Muscle layer of duodenum (tissue), 2 donors: Measurements from ENCODE around the gene USP1.

ENCODE experiments used
- H3K27ac ChIP-seq: one replicate; pipeline ENCODE4 v1.7.0; 2013; ENCODE audit warnings: mild to moderate bottlenecking, low read length
- H3K27me3 ChIP-seq: one replicate; pipeline ENCODE4 v1.7.0; 2013; ENCODE audit warnings: low read depth, mild to moderate bottlenecking, control low read depth, low read length
- H3K36me3 ChIP-seq, 2 donors: one replicate each; pipeline ENCODE4 v1.7.0; 2013; ENCODE audit warnings: low read length in 2 of 2, control low read depth in 1 of 2, mild to moderate bottlenecking in 1 of 2; ENCODE audit not compliant: insufficient read depth in 2 of 2, control insufficient read depth in 1 of 2
- H3K4me1 ChIP-seq, 2 donors: one replicate each; pipeline ENCODE4 v1.7.0; 2013; ENCODE audit warnings: low read length in 2 of 2, mild to moderate bottlenecking in 2 of 2, control low read depth in 1 of 2, moderate library complexity in 1 of 2; ENCODE audit not compliant: insufficient read depth in 2 of 2, control insufficient read depth in 1 of 2
- H3K4me3 ChIP-seq, 2 donors: one replicate each; pipeline ENCODE4 v1.7.0; 2013; ENCODE audit warnings: low read length in 2 of 2, low read depth in 1 of 2, mild to moderate bottlenecking in 1 of 2
- H3K9me3 ChIP-seq, 2 donors: one replicate each; pipeline ENCODE4 v1.7.0; 2013; ENCODE audit warnings: low read length in 2 of 2, control low read depth in 1 of 2, mild to moderate bottlenecking in 1 of 2; ENCODE audit not compliant: control insufficient read depth in 1 of 2
- donor health status: healthy.

The USP1 gene

DNA sequence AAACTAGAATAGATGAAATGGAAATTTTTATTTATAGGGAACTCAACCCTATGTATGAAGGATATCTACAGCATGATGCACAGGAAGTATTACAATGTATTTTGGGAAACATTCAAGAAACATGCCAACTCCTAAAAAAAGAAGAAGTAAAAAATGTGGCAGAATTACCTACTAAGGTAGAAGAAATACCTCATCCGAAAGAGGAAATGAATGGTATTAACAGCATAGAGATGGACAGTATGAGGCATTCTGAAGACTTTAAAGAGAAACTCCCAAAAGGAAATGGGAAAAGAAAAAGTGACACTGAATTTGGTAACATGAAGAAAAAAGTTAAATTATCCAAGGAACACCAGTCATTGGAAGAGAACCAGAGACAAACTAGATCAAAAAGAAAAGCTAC, 7.9 kb downstream of the USP1 start:
- Histone ChIP-seq H3K9me3 (no peaks in the 10 kb centered on the region), H3K4me3 (no peak overlapping the region), H3K27ac (no peak overlapping the region), H3K4me1 (peaks cover 0 to 3% of the 10 kb centered on the region in 2 donors), H3K36me3 (peaks cover 36 to 43% of the 10 kb centered on the region in 2 donors), H3K27me3 (no peaks in the 10 kb centered on the region)

DNA sequence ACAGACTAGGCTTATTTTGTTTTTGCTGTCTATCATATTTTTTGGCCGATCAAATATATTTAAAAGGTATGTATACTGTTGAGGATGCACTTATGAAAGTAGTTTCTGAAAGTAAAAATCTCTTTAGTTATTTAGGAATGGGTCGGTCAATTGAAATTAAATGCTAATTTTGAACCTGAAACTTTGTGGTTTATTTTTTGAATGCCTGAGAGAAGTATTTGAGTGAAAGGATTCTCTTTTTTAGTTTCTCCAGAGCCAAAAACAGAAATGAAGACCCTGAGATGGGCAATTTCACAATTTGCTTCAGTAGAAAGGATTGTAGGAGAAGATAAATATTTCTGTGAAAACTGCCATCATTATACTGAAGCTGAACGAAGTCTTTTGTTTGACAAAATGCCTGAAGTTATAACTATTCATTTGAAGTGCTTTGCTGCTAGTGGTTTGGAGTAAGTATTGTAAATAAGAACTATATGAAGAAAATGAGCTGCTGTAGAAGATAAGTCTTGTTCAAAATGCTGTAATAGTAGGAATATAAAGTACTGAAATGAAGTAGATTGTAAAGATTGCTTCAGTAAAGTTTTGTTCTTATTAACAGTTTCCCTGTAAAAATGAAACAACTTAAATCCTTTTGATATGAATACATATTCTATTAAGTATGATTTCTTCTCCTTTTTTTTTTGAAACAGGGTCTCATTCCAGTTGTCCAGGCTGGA, 11.5 kb downstream of the USP1 start:
- Histone ChIP-seq H3K9me3 (no peaks in the 10 kb centered on the region), H3K4me3 (no peak overlapping the region), H3K36me3 (peaks cover 49 to 58% of the 10 kb centered on the region in 2 donors), H3K27ac (no peak overlapping the region), H3K27me3 (no peaks in the 10 kb centered on the region), H3K4me1 (no peaks in the 10 kb centered on the region)

DNA sequence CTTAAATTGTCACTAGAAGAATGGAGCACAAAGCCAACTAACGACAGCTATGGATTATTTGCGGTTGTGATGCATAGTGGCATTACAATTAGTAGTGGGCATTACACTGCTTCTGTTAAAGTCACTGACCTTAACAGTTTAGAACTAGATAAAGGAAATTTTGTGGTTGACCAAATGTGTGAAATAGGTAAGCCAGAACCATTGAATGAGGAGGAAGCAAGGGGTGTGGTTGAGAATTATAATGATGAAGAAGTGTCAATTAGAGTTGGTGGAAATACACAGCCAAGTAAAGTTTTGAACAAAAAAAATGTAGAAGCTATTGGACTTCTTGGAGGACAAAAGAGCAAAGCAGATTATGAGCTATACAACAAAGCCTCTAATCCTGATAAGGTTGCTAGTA, 13.5 kb downstream of the USP1 start:
- H3K27ac ChIP-seq, result no peak overlapping the region
- H3K4me3 ChIP-seq, result no peak overlapping the region
- H3K4me1 ChIP-seq, result no peaks in the 10 kb centered on the region
- no peaks in the 10 kb centered on the region for H3K27me3 ChIP-seq
- H3K36me3 ChIP-seq, result peaks cover 49 to 52% of the 10 kb centered on the region in 2 donors
- no peaks in the 10 kb centered on the region for H3K9me3 ChIP-seq

DNA sequence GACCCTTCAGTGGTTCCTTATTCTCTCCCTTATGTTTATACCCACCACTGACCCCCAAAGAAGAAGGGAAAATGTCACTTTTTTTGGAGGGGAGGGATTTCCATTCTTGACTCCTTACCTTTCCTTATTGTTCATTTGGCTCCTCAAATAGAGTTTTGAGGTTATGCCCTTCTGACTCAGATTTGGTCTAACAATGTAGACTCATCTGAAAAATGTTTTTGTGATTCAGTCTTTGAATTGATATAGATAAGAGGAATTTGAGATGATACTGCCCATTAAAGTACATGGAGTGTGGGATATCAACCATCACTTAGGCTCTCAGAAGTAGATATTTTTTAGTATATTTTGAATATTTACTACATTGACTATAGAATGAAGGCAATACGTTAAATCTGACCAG, 16.1 kb downstream of the USP1 start:
- H3K4me3 ChIP-seq, result no peak overlapping the region
- no peaks in the 10 kb centered on the region for H3K9me3 ChIP-seq
- no peaks in the 10 kb centered on the region for H3K27me3 ChIP-seq
- peaks cover 50 to 51% of the 10 kb centered on the region in 2 donors for H3K36me3 ChIP-seq
- no peaks in the 10 kb centered on the region for H3K4me1 ChIP-seq
- H3K27ac ChIP-seq, result no peak overlapping the region

DNA sequence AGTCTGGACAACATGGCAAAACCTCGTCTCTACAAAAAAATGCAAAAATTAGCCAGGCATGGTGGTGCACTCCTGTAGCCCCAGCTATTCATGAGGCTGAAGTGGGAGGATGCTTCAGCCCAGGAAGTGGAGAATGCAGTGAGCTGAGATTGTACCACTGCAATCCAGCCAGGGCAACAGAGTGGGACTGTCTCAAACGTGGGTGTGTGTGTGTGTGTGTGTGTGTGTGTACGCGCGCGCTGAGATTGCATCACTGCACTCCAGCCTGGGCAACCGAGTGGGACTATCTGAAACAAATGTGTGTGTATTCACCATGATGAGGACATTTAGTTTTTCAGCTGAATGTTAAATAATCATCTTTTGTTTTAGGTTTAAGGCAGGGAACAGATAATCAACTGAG, 21.1 kb downstream of the USP1 start:
- Histone ChIP-seq H3K36me3 (peaks cover 16 to 17% of the 10 kb centered on the region in 2 donors), H3K27ac (no peak overlapping the region)

DNA sequence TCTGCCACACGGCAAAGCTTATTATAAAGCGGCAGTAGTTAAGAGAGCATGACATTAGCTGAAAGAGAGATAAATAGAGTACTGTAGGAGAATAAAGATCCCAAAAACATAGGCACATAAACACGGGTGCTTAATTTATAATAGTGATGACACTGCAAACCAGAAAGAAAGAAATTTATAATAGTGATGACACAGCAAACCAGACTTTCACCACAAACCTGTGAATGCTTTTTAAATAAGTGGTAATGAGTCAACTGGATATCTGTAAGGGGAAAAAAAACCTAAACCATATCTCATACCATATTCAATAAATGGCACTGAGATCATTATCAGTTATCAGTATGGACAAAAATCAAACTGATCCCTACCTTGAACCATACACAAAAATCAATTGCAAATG, 25.5 kb downstream of the USP1 start:
- no peaks in the 10 kb centered on the region for H3K4me1 ChIP-seq
- no peak overlapping the region for H3K4me3 ChIP-seq
- no peaks in the 10 kb centered on the region for H3K9me3 ChIP-seq
- H3K27me3 ChIP-seq, result no peaks in the 10 kb centered on the region
- peaks cover 1 to 27% of the 10 kb centered on the region in 2 donors for H3K36me3 ChIP-seq
- H3K27ac ChIP-seq, result no peak overlapping the region

More for the DNA sequence above, 21.1 kb downstream of the USP1 start:
- Histone ChIP-seq H3K4me3 (no peak overlapping the region), H3K9me3 (no peaks in the 10 kb centered on the region), H3K4me1 (no peaks in the 10 kb centered on the region), H3K27me3 (no peaks in the 10 kb centered on the region)

DNA sequence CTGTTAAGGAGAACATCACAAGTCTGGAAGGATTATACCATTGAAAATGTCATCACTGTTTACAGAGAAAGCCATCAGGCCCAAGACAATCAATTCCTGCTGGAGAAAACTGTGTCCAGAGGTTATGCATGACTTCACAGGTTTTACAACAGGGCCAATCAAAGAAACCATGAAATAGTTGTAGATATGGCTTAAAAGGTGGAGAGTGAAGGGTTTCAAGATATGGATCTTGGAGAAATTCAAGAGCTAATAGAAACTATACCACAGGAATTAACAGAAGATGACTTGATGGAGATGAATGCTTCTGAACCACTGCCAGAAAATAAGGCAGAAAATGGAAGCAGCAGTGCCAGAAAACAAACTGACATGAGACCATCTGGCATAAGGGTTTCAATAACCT, 30.2 kb downstream of the USP1 start:
- Histone ChIP-seq H3K27ac (no peak overlapping the region), H3K27me3 (no peaks in the 10 kb centered on the region), H3K9me3 (peaks cover 0 to 7% of the 10 kb centered on the region in 2 donors), H3K4me1 (no peaks in the 10 kb centered on the region), H3K4me3 (no peak overlapping the region), H3K36me3 (peaks cover 3 to 56% of the 10 kb centered on the region in 2 donors)

DNA sequence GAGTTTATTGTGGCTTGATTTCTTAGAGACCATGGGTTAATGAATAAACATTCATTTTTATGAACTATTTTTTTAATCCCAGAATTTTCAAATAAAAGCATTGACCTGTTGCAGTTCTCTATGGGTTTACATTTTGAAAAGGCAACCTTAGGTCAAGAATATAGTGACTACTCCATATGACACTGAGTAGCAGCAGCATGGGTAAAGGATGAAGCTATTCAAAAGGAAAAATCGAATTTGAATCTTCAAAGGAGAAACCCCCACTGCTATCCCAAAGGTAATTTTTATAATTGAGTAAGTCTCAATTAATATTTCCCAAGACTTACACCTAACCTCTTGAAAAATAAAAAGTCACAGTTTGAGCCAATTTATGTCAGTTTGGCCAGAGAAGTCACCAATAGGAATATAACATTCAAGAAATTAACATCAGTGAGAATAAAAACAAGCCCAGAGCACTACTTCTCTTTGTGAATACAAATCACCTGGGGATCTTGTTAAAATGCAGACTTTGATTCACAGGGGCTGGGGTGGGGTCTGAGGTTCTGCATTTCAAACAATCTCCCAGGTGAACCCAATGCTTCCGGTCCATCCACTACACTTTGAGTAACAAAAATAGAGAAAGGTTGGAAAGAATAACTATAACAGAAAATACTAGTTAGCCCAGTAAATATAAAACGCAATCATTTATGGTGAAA, 39.8 kb downstream of the USP1 start:
- peaks cover 18 to 50% of the 10 kb centered on the region in 2 donors for H3K36me3 ChIP-seq

DNA sequence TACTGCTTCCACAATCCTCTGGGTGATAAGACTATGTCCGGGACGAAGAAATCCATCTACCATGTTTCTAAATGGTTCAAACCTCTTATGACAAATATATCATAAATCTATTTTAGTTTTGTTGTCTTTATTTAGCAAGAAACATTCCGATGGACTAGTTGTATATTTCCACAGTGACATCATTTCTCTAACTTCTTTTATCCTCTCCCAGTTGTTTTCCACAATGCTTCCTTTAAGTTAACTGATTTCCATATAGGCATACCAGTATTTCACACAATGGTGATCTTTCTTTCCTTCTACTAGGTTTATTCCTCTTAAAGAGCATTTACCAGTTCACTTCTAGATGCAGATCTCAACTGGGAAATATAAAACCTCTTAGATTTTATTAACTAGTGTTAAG, 44.8 kb downstream of the USP1 start:
- Histone ChIP-seq H3K27ac (no peak overlapping the region), H3K27me3 (no peaks in the 10 kb centered on the region), H3K4me3 (no peak overlapping the region), H3K36me3 (peaks cover 4% of the 10 kb centered on the region in 2 donors), H3K4me1 (no peaks in the 10 kb centered on the region), H3K9me3 (no peaks in the 10 kb centered on the region)

More for the DNA sequence above, 39.8 kb downstream of the USP1 start:
- H3K27me3 ChIP-seq, result no peaks in the 10 kb centered on the region
- H3K4me3 ChIP-seq, result no peak overlapping the region
- no peaks in the 10 kb centered on the region for H3K9me3 ChIP-seq
- H3K4me1 ChIP-seq, result no peaks in the 10 kb centered on the region
- H3K27ac ChIP-seq, result no peak overlapping the region

DNA sequence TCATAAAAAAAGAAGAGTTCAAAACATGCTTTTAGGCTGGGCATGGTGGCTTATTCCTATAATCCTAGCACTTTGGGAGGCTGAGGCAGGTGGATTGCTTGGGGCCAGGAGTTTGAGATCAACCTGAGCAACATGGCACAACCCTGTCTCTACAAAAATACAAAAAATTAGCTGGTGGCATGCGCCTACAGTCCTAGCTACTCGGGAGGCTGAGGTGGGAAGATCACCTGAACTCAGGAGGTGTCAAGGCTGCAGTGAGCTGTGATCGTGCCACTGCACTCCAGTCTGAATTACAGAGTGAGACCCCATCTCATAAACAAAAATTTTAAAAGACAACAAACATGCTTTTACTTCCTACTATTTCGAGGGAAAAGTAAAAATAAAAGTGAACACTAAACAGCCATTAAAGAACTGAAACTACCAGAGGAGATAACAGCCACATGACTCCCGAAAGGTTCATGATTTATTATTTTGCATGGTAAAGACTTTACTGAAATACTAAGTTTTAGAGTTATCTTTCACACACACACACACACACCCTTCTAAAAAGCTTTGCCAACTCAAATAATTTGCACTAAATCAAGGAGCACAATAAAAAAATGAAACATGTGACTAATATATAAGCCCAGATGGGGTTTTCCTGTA, 48.1 kb downstream of the USP1 start:
- H3K4me3 ChIP-seq, result no peak overlapping the region
- H3K4me1 ChIP-seq, result no peaks in the 10 kb centered on the region

DNA sequence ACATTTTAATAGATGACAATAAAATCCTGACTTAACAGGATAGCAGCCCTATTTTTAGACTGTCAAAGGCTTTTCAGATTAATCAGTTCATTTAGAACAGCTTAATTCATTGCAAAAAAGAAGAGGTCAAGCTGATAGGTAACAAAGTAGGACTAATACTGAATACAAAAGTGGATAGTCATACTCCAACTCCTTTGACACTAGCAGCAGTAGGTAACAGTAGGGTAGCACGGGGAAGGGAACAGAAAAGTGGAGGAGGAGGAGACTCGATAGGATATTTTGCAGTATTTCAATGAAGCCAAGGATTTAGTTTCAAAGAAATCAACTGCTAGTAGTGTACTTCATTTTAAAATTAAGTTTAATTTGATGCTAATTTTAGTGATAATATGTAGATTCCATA, 51.1 kb downstream of the USP1 start:
- no peaks in the 10 kb centered on the region for H3K4me1 ChIP-seq
- H3K9me3 ChIP-seq, result no peaks in the 10 kb centered on the region
- no peak overlapping the region for H3K27ac ChIP-seq
- H3K4me3 ChIP-seq, result no peak overlapping the region
- peaks cover 13 to 37% of the 10 kb centered on the region in 2 donors for H3K36me3 ChIP-seq
- no peaks in the 10 kb centered on the region for H3K27me3 ChIP-seq

More for the DNA sequence above, 48.1 kb downstream of the USP1 start:
- Histone ChIP-seq H3K9me3 (no peaks in the 10 kb centered on the region), H3K27ac (no peak overlapping the region), H3K27me3 (no peaks in the 10 kb centered on the region), H3K36me3 (peaks cover 7 to 14% of the 10 kb centered on the region in 2 donors)
